ENCODE data around the gene PTPA. TPM values are rescaled to one million over a fixed set of nuclear protein-coding genes. Genes with fewer than 3 reads are reported as not detected.

Gene PTPA
- total and polyA plus RNA-seq, 2 of the 4 experiments (the other 2 are of a cell fraction): 124 to 149 TPM

DNA sequence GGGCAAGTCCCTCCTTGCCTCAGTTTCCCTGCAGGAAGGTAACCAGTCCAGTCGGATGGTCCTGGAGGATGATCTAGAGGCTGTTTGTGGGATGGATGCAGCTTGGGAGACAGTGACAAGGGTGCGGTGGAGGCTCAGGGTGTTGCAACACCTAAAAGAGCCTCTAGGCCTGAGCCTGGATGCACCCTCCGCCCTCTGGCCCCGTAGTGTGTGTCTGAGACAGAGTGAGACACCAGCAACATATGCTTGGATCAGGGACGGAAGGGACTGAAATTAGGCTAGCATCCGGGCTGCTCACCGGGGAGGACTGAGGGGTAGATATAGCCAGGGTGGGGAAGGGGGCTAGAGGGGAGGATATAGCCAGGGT, 1.7 kb upstream of the PTPA start:
- CTCF ChIA-PET: interaction anchor here (0.9 kb wide), 1 partner anchor 16 kb away, joined by 3 read pairs; no protein-coding TSS in a partner anchor
- Histone ChIP-seq H3K23ac (ENCODE audit: low read depth, low read length) (0 out of 2 replicates have a peak overlapping the region, but pooled peaks have one; percentile 40), H4K8ac (ENCODE audit: low read depth in 2 of 2, low read length in 2 of 2) (no peak overlapping the region), H2BK20ac (ENCODE audit: low read depth, low read length) (no peak overlapping the region), H2BK5ac (ENCODE audit: low read depth, low read length, poor library complexity, severe bottlenecking) (no peak overlapping the region), H3K9ac (ENCODE audit: low read depth, low read length) (no peak overlapping the region), H3K9me1 (ENCODE audit: insufficient read depth, low read length) (0 out of 2 replicates have a peak, but pooled peaks cover 3% of the 10 kb centered on the region), H3K18ac (ENCODE audit: low read depth, low read length) (no peak overlapping the region), H3K27me3 (ENCODE audit: control insufficient read depth, insufficient read depth, low read length) (no peaks in the 10 kb centered on the region), H4K91ac (ENCODE audit: insufficient read depth, low read depth, low read length) (no peak overlapping the region), H3K4me1 (ENCODE audit: control insufficient read depth, insufficient read depth, low read length) (peaks cover 7% of the 10 kb centered on the region), H4K5ac (ENCODE audit: low read depth, low read length) (no peak overlapping the region), H4K20me1 (ENCODE audit: insufficient read depth, low read length) (peaks cover 4% of the 10 kb centered on the region), H3K27ac (ENCODE audit: insufficient read depth, low read length) (no peak overlapping the region), H2AK9ac (replicated peaks; ENCODE audit: low read depth, low read length, poor library complexity) (peak overlapping the region; percentile 17), H3K79me1 (ENCODE audit: low read depth in 1 of 2, low read length in 2 of 2) (peaks cover 22 to 64% of the 10 kb centered on the region in 2 experiments), H3K4ac (ENCODE audit: low read depth, low read length) (peak overlapping the region; percentile 15; the same call in 1 of the 2 replicates), H2BK15ac (ENCODE audit: low read depth, low read length) (no peak overlapping the region), H3K4me2 (ENCODE audit: low read depth, low read length) (peak overlapping the region; percentile 34; the same call in 1 of the 2 replicates), H3K56ac (ENCODE audit: extremely low read depth, insufficient read depth, low read length) (no peak overlapping the region), H3K14ac (replicated peaks; ENCODE audit: low read depth, low read length) (no peak overlapping the region), H3K9me3 (ENCODE audit: control insufficient read depth, insufficient read depth, low read length) (no peaks in the 10 kb centered on the region), H3K36me3 (ENCODE audit: control insufficient read depth, insufficient read depth, low read length) (peaks cover 19% of the 10 kb centered on the region), H2AK5ac (ENCODE audit: low read depth, low read length) (no peak overlapping the region), H2AFZ (replicated peaks; ENCODE audit: low read length, poor library complexity) (peak overlapping the region; percentile 9), H3K4me3 (ENCODE audit: insufficient read depth, low read depth, low read length) (no peak overlapping the region), H2BK120ac (ENCODE audit: low read depth, low read length) (no peak overlapping the region)
- intact Hi-C loops (cut with micrococcal nuclease) (no loop called here), in situ Hi-C loops (cut with MboI; ENCODE audit: low sequenced_read_pairs) (no loop called here), dilution Hi-C loops (cut with HindIII; ENCODE audit: low sequenced_read_pairs, unreplicated experiment) (no loop called here)
- no peak for ATAC-seq (ENCODE audit: low read depth)
- BruUV-seq (replicated peaks): no TSS peak
- peak; percentile 80 for TF ChIP-seq CEBPB (IDR thresholded peaks at IDR 0.05; ENCODE audit: low read depth, low read length)
- no peak for TF ChIP-seq SMC3 (IDR thresholded peaks at IDR 0.05; ENCODE audit: low read depth, low read length)
- TF ChIP-seq NFE2L2 (IDR thresholded peaks at IDR 0.05; ENCODE audit: low read depth, low read length): no peak
- no peak for TF ChIP-seq RAD21 (IDR thresholded peaks at IDR 0.05; ENCODE audit: low read length)
- TF ChIP-seq, protein P1, sequence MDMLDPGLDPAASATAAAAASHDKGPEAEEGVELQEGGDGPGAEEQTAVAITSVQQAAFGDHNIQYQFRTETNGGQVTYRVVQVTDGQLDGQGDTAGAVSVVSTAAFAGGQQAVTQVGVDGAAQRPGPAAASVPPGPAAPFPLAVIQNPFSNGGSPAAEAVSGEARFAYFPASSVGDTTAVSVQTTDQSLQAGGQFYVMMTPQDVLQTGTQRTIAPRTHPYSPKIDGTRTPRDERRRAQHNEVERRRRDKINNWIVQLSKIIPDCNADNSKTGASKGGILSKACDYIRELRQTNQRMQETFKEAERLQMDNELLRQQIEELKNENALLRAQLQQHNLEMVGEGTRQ (IDR thresholded peaks at IDR 0.05; ENCODE audit: low read depth, low read length): no peak
- TF ChIP-seq, protein P2, sequence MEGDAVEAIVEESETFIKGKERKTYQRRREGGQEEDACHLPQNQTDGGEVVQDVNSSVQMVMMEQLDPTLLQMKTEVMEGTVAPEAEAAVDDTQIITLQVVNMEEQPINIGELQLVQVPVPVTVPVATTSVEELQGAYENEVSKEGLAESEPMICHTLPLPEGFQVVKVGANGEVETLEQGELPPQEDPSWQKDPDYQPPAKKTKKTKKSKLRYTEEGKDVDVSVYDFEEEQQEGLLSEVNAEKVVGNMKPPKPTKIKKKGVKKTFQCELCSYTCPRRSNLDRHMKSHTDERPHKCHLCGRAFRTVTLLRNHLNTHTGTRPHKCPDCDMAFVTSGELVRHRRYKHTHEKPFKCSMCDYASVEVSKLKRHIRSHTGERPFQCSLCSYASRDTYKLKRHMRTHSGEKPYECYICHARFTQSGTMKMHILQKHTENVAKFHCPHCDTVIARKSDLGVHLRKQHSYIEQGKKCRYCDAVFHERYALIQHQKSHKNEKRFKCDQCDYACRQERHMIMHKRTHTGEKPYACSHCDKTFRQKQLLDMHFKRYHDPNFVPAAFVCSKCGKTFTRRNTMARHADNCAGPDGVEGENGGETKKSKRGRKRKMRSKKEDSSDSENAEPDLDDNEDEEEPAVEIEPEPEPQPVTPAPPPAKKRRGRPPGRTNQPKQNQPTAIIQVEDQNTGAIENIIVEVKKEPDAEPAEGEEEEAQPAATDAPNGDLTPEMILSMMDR (conservative IDR thresholded peaks at IDR 0.05; ENCODE audit: low read depth, low read length): no peak
- TF ChIP-seq MAZ (IDR thresholded peaks at IDR 0.05; ENCODE audit: borderline replicate concordance, low read depth, low read length): no peak
- TF ChIP-seq RFX5 (IDR thresholded peaks at IDR 0.05; ENCODE audit: low read depth, low read length): no peak
- POLR2A ChIA-PET (ENCODE audit: unreplicated experiment): no interaction called here
- WGBS, 2 experiments (ENCODE audit: extremely low coverage in 2 of 2, insufficient read length in 1 of 2): 94% methylated on average over 3 of the region's 7 CpGs; no CpG with 5 or more reads in 1 of the 2 experiments
- no peak for DNase-seq

All from IMR-90 (cell line).